Testis (tissue), 2 donors: ENCODE results near the gene TFB2M.

Source experiments
- CTCF ChIP-seq, 3 experiments: fragments of 450-650 bp in 2 of 3; fragments of 200-600 bp in 1 of 3; sonication (generic) in 1 of 3; IDR thresholded peaks; one replicate each; pipeline ENCODE4 v1.5.1; 2016 to 2019; ENCODE audit warnings: antibody characterized with exemption in 3 of 3, mild to moderate bottlenecking in 2 of 3, moderate library complexity in 1 of 3
- POLR2A ChIP-seq: fragments of 450-650 bp; IDR thresholded peaks from one replicate; pipeline ENCODE4 v1.6.1; 2017; ENCODE audit warnings: antibody characterized with exemption, mild to moderate bottlenecking, moderate library complexity

GRCh38 chr1:246600579-246600978, 34.5 kb upstream of the TFB2M start:
- no peak for TF ChIP-seq CTCF (IDR thresholded peaks at IDR 0.05)
- TF ChIP-seq POLR2A, result no peak
